B cell (primary cell): ENCODE measurements around the gene FAM120A. TPM values are rescaled to one million over a fixed set of nuclear protein-coding genes. Genes with fewer than 3 reads are reported as not detected.

Experiments
- ATAC-seq: fragments of 200-7000 bp; cut with Tn5 transposase; one replicate; pipeline ENCODE4 v1.10.0; 2021; ENCODE audit warnings: low read depth, mild to moderate bottlenecking, moderate number of reproducible peaks, moderate library complexity
- CTCF ChIA-PET: fragments of 350-600 bp; sonication (Branson Sonifier 250); formaldehyde crosslinking; loops from one replicate; lab custom pipeline; 2021; ENCODE audit warnings: antibody characterized with exemption, inconsistent platforms; lab: Charles Lee
- POLR2A ChIA-PET: fragments of 350-600 bp; sonication (Branson Sonifier 250); formaldehyde crosslinking; loops from one replicate; lab custom pipeline; 2021; ENCODE audit warnings: antibody characterized with exemption; lab: Charles Lee
- DNase-seq: peaks from one replicate; pipeline ENCODE4 v3.0.0; 2013
- H2AFZ ChIP-seq: 2 replicates; pipeline ENCODE4 v1.6.1; 2012; ENCODE audit warnings: mild to moderate bottlenecking, low read depth, low read length; ENCODE audit not compliant: insufficient read depth, poor library complexity, severe bottlenecking
- H3K27ac ChIP-seq, 2 donors: 1 replicate in 1 of 2; 2 replicates in 1 of 2; pipeline ENCODE4 v1.5.1; 2012 to 2013; ENCODE audit warnings: low read length in 2 of 2, mild to moderate bottlenecking in 2 of 2, moderate library complexity in 1 of 2
- H3K27me3 ChIP-seq, 4 experiments: fragments of 200-600 bp in 1 of 4; sonication (generic) in 1 of 4; replicated peaks in 1 of 4; 1 replicate in 2 of 4; 2 replicates in 2 of 4; pipeline versions ENCODE4 v1.6.1 to v1.7.0; 2013 to 2016; ENCODE audit warnings: low read length in 3 of 4, mild to moderate bottlenecking in 2 of 4, mixed read lengths in 1 of 4, moderate library complexity in 1 of 4; ENCODE audit not compliant: insufficient read depth in 4 of 4, control insufficient read depth in 3 of 4; ENCODE audit errors: control extremely low read depth in 1 of 4
- H3K36me3 ChIP-seq, 2 experiments: replicated peaks in 1 of 2; 1 replicate in 1 of 2; 2 replicates in 1 of 2; pipeline versions ENCODE4 v1.6.1 to v1.7.1; 2013; ENCODE audit warnings: low read length in 1 of 2; ENCODE audit not compliant: insufficient read depth in 2 of 2, control insufficient read depth in 1 of 2; ENCODE audit errors: control extremely low read depth in 1 of 2, extremely low read depth in 1 of 2
- H3K4me1 ChIP-seq, 2 donors: fragments of 200-600 bp in 1 of 2; sonication (generic) in 1 of 2; 1 replicate in 1 of 2; 2 replicates in 1 of 2; pipeline versions ENCODE4 v1.5.1 to v1.6.1; 2013 to 2017; ENCODE audit warnings: low read length in 2 of 2; ENCODE audit not compliant: control insufficient read depth in 2 of 2, insufficient read depth in 2 of 2
- H3K4me2 ChIP-seq: replicated peaks from 2 replicates; pipeline ENCODE3; 2012; ENCODE audit warnings: mild to moderate bottlenecking, low read depth, low read length; ENCODE audit not compliant: poor library complexity, severe bottlenecking
- H3K4me3 ChIP-seq, 5 experiments: fragments of 200-600 bp in 1 of 5; sonication (generic) in 1 of 5; 1 replicate in 3 of 5; 2 replicates in 2 of 5; pipeline versions ENCODE4 v1.5.1 to v1.7.0; 2011 to 2016; ENCODE audit warnings: low read length in 4 of 5, mild to moderate bottlenecking in 4 of 5, low read depth in 2 of 5, control low read depth in 1 of 5, moderate library complexity in 1 of 5; ENCODE audit not compliant: insufficient read depth in 1 of 5; ENCODE audit errors: control extremely low read depth in 1 of 5, extremely low read depth in 1 of 5
- H3K79me2 ChIP-seq: fragments of 200-600 bp; sonication (generic); one replicate; pipeline ENCODE4 v1.6.0; 2016; ENCODE audit warnings: low read length; ENCODE audit not compliant: control insufficient read depth, insufficient read depth
- H3K9ac ChIP-seq: fragments of 200-600 bp; sonication (generic); 2 replicates; pipeline ENCODE4 v1.6.1; 2017; ENCODE audit warnings: mild to moderate bottlenecking, low read length, moderate library complexity
- H3K9me3 ChIP-seq, 3 donors: one replicate each; pipeline versions ENCODE4 v1.6.1 to v1.7.1; 2013; ENCODE audit warnings: low read length in 2 of 3; ENCODE audit not compliant: control insufficient read depth in 2 of 3, insufficient read depth in 1 of 3; ENCODE audit errors: control extremely low read depth in 1 of 3
- H4K20me1 ChIP-seq: 2 replicates; pipeline ENCODE4 v1.6.0; 2012; ENCODE audit warnings: mild to moderate bottlenecking, low read length; ENCODE audit not compliant: insufficient read depth, control insufficient read depth, poor library complexity, severe bottlenecking
- H3K27ac Mint-ChIP-seq: one replicate; pipeline ENCODE4 v1.8.0; 2021; ENCODE audit warnings: mixed read lengths
- H3K27me3 Mint-ChIP-seq: one replicate; pipeline ENCODE4 v1.8.0; 2021; ENCODE audit warnings: mixed read lengths
- H3K4me1 Mint-ChIP-seq: one replicate; pipeline ENCODE4 v1.8.0; 2021; ENCODE audit warnings: mixed read lengths
- H3K4me3 Mint-ChIP-seq: one replicate; pipeline ENCODE4 v1.8.0; 2021; ENCODE audit warnings: mixed read lengths
- H3K9me3 Mint-ChIP-seq: one replicate; pipeline ENCODE4 v1.8.0; 2022; ENCODE audit warnings: mixed read lengths; ENCODE audit not compliant: insufficient read depth
- CTCF ChIP-seq: fragments of 200-600 bp; IDR thresholded peaks from one replicate; pipeline ENCODE4 v1.8.0; 2022; ENCODE audit warnings: antibody characterized with exemption, mild to moderate bottlenecking
- EZH2 ChIP-seq: IDR thresholded peaks from 2 replicates; pipeline ENCODE4 v1.6.1; 2012; ENCODE audit warnings: borderline replicate concordance, low read depth, mild to moderate bottlenecking, moderate library complexity, low read length; ENCODE audit not compliant: insufficient read depth, poor library complexity, severe bottlenecking
- WGBS: methylation state at CpG from one replicate; pipeline ENCODE4 v1.1.5; 2013; ENCODE audit warnings: missing lambda C conversion rate; ENCODE audit not compliant: insufficient coverage; 5-methylcytosine and 5-hydroxymethylcytosine counted together
- intact Hi-C: fragments of 100-400 bp; cut with micrococcal nuclease; formaldehyde crosslinking; loops from one replicate; pipeline ENCODE4 v1.10.0; 2022
- polyA plus RNA-seq: library from polyadenylated mRNA; depleted of rRNA; stranded (reverse); fragments of >200 nt; gene quantifications from 2 replicates; pipeline ENCODE4 v1.2.3, GENCODE V29; 2012
- total RNA-seq, 2 donors: library from RNA; stranded (reverse); fragments of 120-200 nt in 1 of 2; gene quantifications; 1 replicate in 1 of 2; 2 replicates in 1 of 2; pipeline versions ENCODE4 v1.2.3 to v1.2.4, GENCODE V29; 2013 to 2022

Gene FAM120A
- total and polyA plus RNA-seq, 2 donors (not counting 1 experiment from before 2014, with no cell fraction given), result 48.4 to 105 TPM

GRCh38 chr9:93459432-93459847, 8.0 kb downstream of the FAM120A start:
- H3K79me2 ChIP-seq, result peaks cover 100% of the 10 kb centered on the region
- H3K9ac ChIP-seq, result no peak overlapping the region
- H3K36me3 ChIP-seq, result peaks cover 0 to 3% of the 10 kb centered on the region in 2 experiments
- no peak overlapping the region for H3K4me2 ChIP-seq
- H3K27me3 Mint-ChIP-seq, result no peaks in the 10 kb centered on the region
- no peaks in the 10 kb centered on the region for H3K9me3 ChIP-seq
- H3K4me1 ChIP-seq, result peaks cover 26 to 41% of the 10 kb centered on the region in 2 donors
- no peak overlapping the region for H2AFZ ChIP-seq
- H3K27me3 ChIP-seq, result no peaks in the 10 kb centered on the region
- ATAC-seq (no peak), DNase-seq (no peak)
- no peak for TF ChIP-seq CTCF
- no peak for TF ChIP-seq EZH2
- ChIA-PET POLR2A (no interaction called here), CTCF (no interaction called here)
- H4K20me1 ChIP-seq, result no peaks in the 10 kb centered on the region
- intact Hi-C loops, result loop anchor here (10.0 kb wide), 1 partner anchor 785 kb away; the partner anchor contains the start of gene IPPK
- H3K27ac Mint-ChIP-seq, result no peak overlapping the region
- H3K9me3 Mint-ChIP-seq, result no peaks in the 10 kb centered on the region
- no peak overlapping the region for H3K4me3 ChIP-seq
- peaks cover 69% of the 10 kb centered on the region for H3K4me1 Mint-ChIP-seq
- no peak overlapping the region for H3K4me3 Mint-ChIP-seq
- peak overlapping the region in 1 of 2 donors; percentile 42 for H3K27ac ChIP-seq

GRCh38 chr9:93460689-93461413, 9.4 kb downstream of the FAM120A start:
- POLR2A ChIA-PET, result no interaction called here
- H3K27me3 Mint-ChIP-seq, result no peaks in the 10 kb centered on the region
- Histone ChIP-seq H3K4me1 (peaks cover 39 to 47% of the 10 kb centered on the region in 2 donors), H3K4me2 (peak overlapping the region; percentile 35), H3K9ac (no peak overlapping the region), H3K36me3 (peaks cover 0 to 3% of the 10 kb centered on the region in 2 experiments), H3K27ac (peak overlapping the region in 1 of 2 donors; percentile 50), H3K9me3 (no peaks in the 10 kb centered on the region), H4K20me1 (no peaks in the 10 kb centered on the region), H2AFZ (no peak overlapping the region), H3K4me3 (no peak overlapping the region), H3K79me2 (peaks cover 100% of the 10 kb centered on the region), H3K27me3 (no peaks in the 10 kb centered on the region)
- peak overlapping the region; percentile 39 for H3K27ac Mint-ChIP-seq
- no peak for DNase-seq
- H3K4me3 Mint-ChIP-seq, result no peak overlapping the region
- CTCF ChIA-PET, result no interaction called here
- 88% methylated on average over 3 of the region's 3 CpGs for WGBS
- no peaks in the 10 kb centered on the region for H3K9me3 Mint-ChIP-seq
- H3K4me1 Mint-ChIP-seq, result peaks cover 77% of the 10 kb centered on the region
- no peak for ATAC-seq
- no peak for TF ChIP-seq EZH2
- no peak for TF ChIP-seq CTCF
- intact Hi-C loops, result no loop called here
